ENCODE results near the gene NAALADL2. TPM values are rescaled to one million over a fixed set of nuclear protein-coding genes. Genes with fewer than 3 reads are reported as not detected.
A peak's percentile ranks its signal among the peaks of the same experiment; 100 is the strongest.
"Not testable (repeated sequence)": the region's sequence is repeated elsewhere in the genome, so short reads cannot be mapped to it uniquely, and the experiment has no call there.

The NAALADL2 gene
- total and polyA plus RNA-seq, 8 donors = 0.76 to 15.4 (median 7.9) TPM

- H3K36me3 ChIP-seq = no peaks in the 10 kb centered on the region
- H3K27ac ChIP-seq = no peak overlapping the region
- no peaks in the 10 kb centered on the region for H3K4me1 ChIP-seq
- DNase-seq (peak in 1 of 6 donors; percentile 30), ATAC-seq (peak; percentile 43 to 70 (median 60)), FAIRE-seq (no peak)
- no peak overlapping the region for H3K4me3 ChIP-seq
- no peaks in the 10 kb centered on the region for H3K9me3 ChIP-seq
- H3K27me3 ChIP-seq = no peaks in the 10 kb centered on the region
- intact Hi-C loops (cut with DNase I) = no loop called here
- WGBS, 2 donors = 18 to 62% methylated on average over 2 of the region's 2 CpGs
- TF ChIP-seq CTCF (IDR thresholded peaks at IDR 0.05) = peak in 1 of 4 donors; percentile 6
These were observed 262.1 kb downstream of the NAALADL2 start for GRCh38 chr3:175121225-175121624.

- Histone ChIP-seq H3K4me1 (no peaks in the 10 kb centered on the region), H3K27ac (no peak overlapping the region), H3K4me3 (no peak overlapping the region), H3K9me3 (no peaks in the 10 kb centered on the region), H3K27me3 (no peaks in the 10 kb centered on the region), H3K36me3 (no peaks in the 10 kb centered on the region)
- FAIRE-seq (no peak), ATAC-seq (no peak), DNase-seq (no peak)
- intact Hi-C loops (cut with DNase I) = no loop called here
- 93 to 95% methylated on average over 3 of the region's 3 CpGs for WGBS, 2 donors
- TF ChIP-seq CTCF (IDR thresholded peaks at IDR 0.05) = no peak
These were observed 268.0 kb downstream of the NAALADL2 start for GRCh38 chr3:175127075-175127662.

GRCh38 chr3:175129126-175129525 lies 270.0 kb downstream of the NAALADL2 start:
- no peak overlapping the region for H3K27ac ChIP-seq
- no peaks in the 10 kb centered on the region for H3K27me3 ChIP-seq
- H3K9me3 ChIP-seq = no peaks in the 10 kb centered on the region
- ATAC-seq (no peak), DNase-seq (no peak), FAIRE-seq (no peak)
- TF ChIP-seq CTCF (IDR thresholded peaks at IDR 0.05) = no peak
- intact Hi-C loops (cut with DNase I) = no loop called here
- WGBS, 2 donors = 59 to 81% methylated on average over 2 of the region's 2 CpGs
- no peak overlapping the region for H3K4me3 ChIP-seq
- H3K4me1 ChIP-seq = no peaks in the 10 kb centered on the region
- no peaks in the 10 kb centered on the region for H3K36me3 ChIP-seq

- no peak for DNase-seq
- TF ChIP-seq CTCF (IDR thresholded peaks at IDR 0.05) = no peak
- intact Hi-C loops (cut with DNase I) = no loop called here
- H3K27me3 ChIP-seq = no peaks in the 10 kb centered on the region
- no peak for ATAC-seq
- H3K27ac ChIP-seq = no peak overlapping the region
- H3K4me3 ChIP-seq = no peak overlapping the region
- H3K36me3 ChIP-seq = no peaks in the 10 kb centered on the region
- no peaks in the 10 kb centered on the region for H3K4me1 ChIP-seq
- no peaks in the 10 kb centered on the region for H3K9me3 ChIP-seq
- no peak for FAIRE-seq
- WGBS, 2 donors = 64 to 90% methylated on average over 2 of the region's 2 CpGs
These were observed 270.4 kb downstream of the NAALADL2 start for GRCh38 chr3:175129571-175129970.

- H3K36me3 ChIP-seq; intact Hi-C loops (cut with DNase I); H3K27ac ChIP-seq; H3K27me3 ChIP-seq; ATAC-seq; H3K4me1 ChIP-seq; H3K4me3 ChIP-seq; H3K9me3 ChIP-seq; FAIRE-seq: not testable (repeated sequence)
- DNase-seq = peak in 1 of 6 donors; percentile 72
- 91 to 99% methylated on average over 11 to 15 of the region's 28 CpGs for WGBS, 2 donors
These were observed 272.7 kb downstream of the NAALADL2 start for GRCh38 chr3:175131866-175132265.

- H3K4me3 ChIP-seq; ATAC-seq; H3K4me1 ChIP-seq; intact Hi-C loops (cut with DNase I); H3K27ac ChIP-seq; FAIRE-seq; H3K27me3 ChIP-seq; H3K9me3 ChIP-seq; H3K36me3 ChIP-seq: not testable (repeated sequence)
- 86 to 95% methylated on average over 14 to 28 of the region's 28 CpGs for WGBS, 2 donors
- DNase-seq = peak in 2 of 6 donors; percentile 18 to 77
These were observed 273.6 kb downstream of the NAALADL2 start for GRCh38 chr3:175132706-175133105.
